Measurements from ENCODE around the gene GOLGA8B. TPM values are rescaled to one million over a fixed set of nuclear protein-coding genes. Genes with fewer than 3 reads are reported as not detected.

The GOLGA8B gene
- total RNA-seq, 4 donors from 2014 or later = 20.3 to 70.2 (median 42.4) TPM

DNA sequence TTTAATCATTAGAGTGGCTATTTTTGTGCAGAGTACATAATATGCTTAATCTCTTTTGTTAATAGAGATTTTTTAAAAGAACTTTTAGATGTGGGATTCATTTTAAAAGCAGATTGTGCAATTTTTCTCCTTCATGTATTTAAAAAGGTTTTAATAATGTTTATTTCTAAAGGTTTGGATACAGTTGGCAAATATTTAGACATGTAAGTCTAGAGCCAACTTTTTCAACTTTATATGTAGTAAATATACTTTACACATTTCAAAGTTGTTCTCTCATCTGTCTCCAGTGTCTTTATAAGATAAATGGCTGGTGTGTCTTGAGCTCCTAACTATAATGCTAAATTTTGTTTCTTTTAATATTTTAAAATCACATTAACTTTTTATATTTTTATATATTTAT lies 22.7 kb upstream of the GOLGA8B start:
- no peak for DNase-seq (ENCODE audit: extremely low spot score)
- TF ChIP-seq POLR2AphosphoS5 (IDR thresholded peaks at IDR 0.05) (no peak), EP300 (IDR thresholded peaks at IDR 0.05) (no peak), POLR2A (IDR thresholded peaks at IDR 0.05; ENCODE audit: low read depth) (no peak)
- TF ChIP-seq, protein P1, sequence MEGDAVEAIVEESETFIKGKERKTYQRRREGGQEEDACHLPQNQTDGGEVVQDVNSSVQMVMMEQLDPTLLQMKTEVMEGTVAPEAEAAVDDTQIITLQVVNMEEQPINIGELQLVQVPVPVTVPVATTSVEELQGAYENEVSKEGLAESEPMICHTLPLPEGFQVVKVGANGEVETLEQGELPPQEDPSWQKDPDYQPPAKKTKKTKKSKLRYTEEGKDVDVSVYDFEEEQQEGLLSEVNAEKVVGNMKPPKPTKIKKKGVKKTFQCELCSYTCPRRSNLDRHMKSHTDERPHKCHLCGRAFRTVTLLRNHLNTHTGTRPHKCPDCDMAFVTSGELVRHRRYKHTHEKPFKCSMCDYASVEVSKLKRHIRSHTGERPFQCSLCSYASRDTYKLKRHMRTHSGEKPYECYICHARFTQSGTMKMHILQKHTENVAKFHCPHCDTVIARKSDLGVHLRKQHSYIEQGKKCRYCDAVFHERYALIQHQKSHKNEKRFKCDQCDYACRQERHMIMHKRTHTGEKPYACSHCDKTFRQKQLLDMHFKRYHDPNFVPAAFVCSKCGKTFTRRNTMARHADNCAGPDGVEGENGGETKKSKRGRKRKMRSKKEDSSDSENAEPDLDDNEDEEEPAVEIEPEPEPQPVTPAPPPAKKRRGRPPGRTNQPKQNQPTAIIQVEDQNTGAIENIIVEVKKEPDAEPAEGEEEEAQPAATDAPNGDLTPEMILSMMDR (IDR thresholded peaks at IDR 0.05) = no peak
- Histone ChIP-seq H3K9me3 (no peaks in the 10 kb centered on the region), H3K36me3 (no peaks in the 10 kb centered on the region), H3K4me3 (no peak overlapping the region), H3K4me1 (no peaks in the 10 kb centered on the region), H3K27ac (replicated peaks in 1 of 4) (no peak overlapping the region), H3K27me3 (peaks cover 0 to 29% (median 0%) of the 10 kb centered on the region in 4 donors)
- intact Hi-C loops (cut with DNase I) = no loop called here

DNA sequence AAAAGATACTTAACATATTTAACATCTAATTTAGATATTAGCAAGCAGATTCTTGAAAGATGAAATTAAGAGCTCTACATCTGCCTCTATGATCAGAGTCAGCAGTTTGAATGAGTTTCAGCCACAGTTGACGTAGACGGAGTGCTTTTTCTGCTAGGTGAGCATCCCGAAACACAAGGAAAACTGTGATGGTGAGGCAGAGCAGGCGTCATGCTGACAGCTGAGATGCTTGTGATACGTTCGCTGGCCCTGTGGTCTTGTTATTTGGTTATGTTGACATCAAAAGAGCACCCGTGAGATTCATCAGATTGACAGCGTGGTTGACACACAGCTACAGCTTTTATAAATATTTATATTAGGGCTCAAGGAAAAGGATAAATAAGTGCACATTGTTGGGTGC lies 19.6 kb upstream of the GOLGA8B start:
- peaks cover 0 to 20% (median 0%) of the 10 kb centered on the region in 4 donors for H3K27me3 ChIP-seq
- no peaks in the 10 kb centered on the region for H3K4me1 ChIP-seq
- H3K9me3 ChIP-seq = no peaks in the 10 kb centered on the region
- H3K36me3 ChIP-seq = no peaks in the 10 kb centered on the region
- DNase-seq (ENCODE audit: extremely low spot score) = no peak
- TF ChIP-seq EP300 (IDR thresholded peaks at IDR 0.05) (no peak), POLR2A (IDR thresholded peaks at IDR 0.05; ENCODE audit: low read depth) (no peak), POLR2AphosphoS5 (IDR thresholded peaks at IDR 0.05) (no peak)
- TF ChIP-seq, protein P1 (IDR thresholded peaks at IDR 0.05) = no peak
- intact Hi-C loops (cut with DNase I) = no loop called here
- no peak overlapping the region for H3K4me3 ChIP-seq
- WGBS = 57% methylated on average over 8 of the region's 8 CpGs
- no peak overlapping the region for H3K27ac ChIP-seq (replicated peaks in 1 of 4)

DNA sequence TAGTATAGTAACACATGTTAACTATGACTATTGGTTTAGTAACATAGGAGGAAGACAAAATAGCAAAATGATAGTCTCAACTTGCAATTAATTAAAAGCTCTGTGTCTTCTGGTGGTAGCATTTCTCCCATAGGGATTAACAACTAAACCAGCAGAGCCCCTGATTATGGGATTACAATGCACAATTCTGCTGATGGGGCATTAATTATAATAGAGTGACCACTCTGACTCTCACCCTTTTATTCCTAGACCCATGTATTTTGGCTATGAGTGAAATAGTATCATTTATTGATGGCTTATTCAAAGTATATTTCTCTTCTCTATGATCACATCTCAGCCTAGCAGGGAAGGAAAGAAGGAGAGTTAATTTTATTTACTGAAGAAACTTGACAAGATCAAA lies 17.5 kb upstream of the GOLGA8B start:
- H3K4me1 ChIP-seq = no peaks in the 10 kb centered on the region
- no peak for DNase-seq (ENCODE audit: extremely low spot score)

DNA sequence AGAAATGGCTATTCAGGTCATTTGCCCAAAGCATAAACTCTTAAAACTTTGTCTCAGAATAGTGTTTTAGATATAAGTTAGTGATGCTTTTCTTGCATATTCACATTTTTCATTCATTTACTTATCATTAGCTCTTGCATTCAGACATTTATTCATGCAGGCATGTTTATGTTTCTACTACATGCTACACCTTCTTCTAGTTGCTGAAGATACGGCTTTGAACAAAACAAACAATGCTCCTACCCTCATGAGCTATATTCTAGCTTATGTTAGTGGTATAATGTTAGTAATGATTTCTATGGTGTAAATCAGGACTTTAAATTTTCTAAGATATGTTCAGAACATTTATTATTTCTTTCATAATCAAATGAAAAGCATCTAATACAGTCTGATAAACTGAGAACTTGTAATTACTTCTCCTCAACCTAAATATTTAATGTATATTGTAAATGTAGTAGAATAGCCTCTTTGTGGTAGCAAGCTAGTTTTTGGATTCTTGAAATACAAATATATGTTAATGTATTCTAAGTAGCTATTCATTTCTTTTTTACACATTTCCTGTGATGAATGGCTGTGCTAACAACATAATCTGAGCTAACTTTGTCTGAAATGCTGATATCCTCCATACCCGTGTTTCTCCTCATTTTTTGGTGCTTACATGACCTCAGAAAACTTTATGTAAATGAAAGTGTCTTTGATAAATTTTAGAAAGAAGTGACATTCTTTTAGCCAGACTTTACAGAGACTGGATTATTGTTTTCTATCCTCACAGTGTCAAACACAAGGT lies 15.5 kb upstream of the GOLGA8B start:
- TF ChIP-seq POLR2A (IDR thresholded peaks at IDR 0.05; ENCODE audit: low read depth) = no peak
- TF ChIP-seq POLR2AphosphoS5 (IDR thresholded peaks at IDR 0.05) = no peak
- no peak for TF ChIP-seq EP300 (IDR thresholded peaks at IDR 0.05)
- TF ChIP-seq, protein P1 (IDR thresholded peaks at IDR 0.05) = no peak
- Histone ChIP-seq H3K4me3 (no peak overlapping the region), H3K4me1 (no peaks in the 10 kb centered on the region), H3K27ac (replicated peaks in 1 of 4) (no peak overlapping the region), H3K9me3 (no peaks in the 10 kb centered on the region), H3K36me3 (no peaks in the 10 kb centered on the region), H3K27me3 (peaks cover 0 to 10% (median 0%) of the 10 kb centered on the region in 4 donors)
- 53% methylated on average over 2 of the region's 2 CpGs for WGBS
- intact Hi-C loops (cut with DNase I) = no loop called here
- DNase-seq (ENCODE audit: extremely low spot score) = no peak

More for the DNA sequence above, 17.5 kb upstream of the GOLGA8B start:
- H3K4me3 ChIP-seq = no peak overlapping the region
- no peaks in the 10 kb centered on the region for H3K36me3 ChIP-seq
- no peak overlapping the region for H3K27ac ChIP-seq (replicated peaks in 1 of 4)
- intact Hi-C loops (cut with DNase I) = no loop called here
- H3K9me3 ChIP-seq = no peaks in the 10 kb centered on the region
- TF ChIP-seq EP300 (IDR thresholded peaks at IDR 0.05) (no peak), POLR2AphosphoS5 (IDR thresholded peaks at IDR 0.05) (no peak), POLR2A (IDR thresholded peaks at IDR 0.05; ENCODE audit: low read depth) (no peak)
- TF ChIP-seq, protein P1 (IDR thresholded peaks at IDR 0.05) = no peak
- peaks cover 0 to 20% (median 0%) of the 10 kb centered on the region in 4 donors for H3K27me3 ChIP-seq

DNA sequence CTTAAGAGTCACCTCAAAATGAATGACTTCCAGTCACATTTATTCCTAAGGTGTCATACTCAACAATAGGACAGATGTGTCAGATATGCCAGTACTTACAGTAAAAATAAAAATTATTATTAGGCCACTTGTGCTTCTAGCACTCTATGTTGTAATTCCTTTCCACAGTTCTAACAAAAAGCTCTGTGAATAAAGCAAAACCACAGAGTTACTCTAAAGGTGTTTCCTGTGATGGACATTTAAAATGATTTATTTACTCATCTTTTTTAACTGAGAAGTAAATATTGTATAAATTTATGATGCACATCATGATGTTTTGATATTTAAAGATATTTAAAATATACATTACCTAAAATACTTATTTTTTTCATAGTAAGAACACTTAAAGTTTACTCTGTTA lies 13.9 kb upstream of the GOLGA8B start:
- no peaks in the 10 kb centered on the region for H3K9me3 ChIP-seq
- no peak overlapping the region for H3K27ac ChIP-seq (replicated peaks in 1 of 4)
- H3K4me1 ChIP-seq = no peaks in the 10 kb centered on the region
- no peak overlapping the region for H3K4me3 ChIP-seq
- H3K27me3 ChIP-seq = no peaks in the 10 kb centered on the region
- H3K36me3 ChIP-seq = no peaks in the 10 kb centered on the region
- no peak for DNase-seq (ENCODE audit: extremely low spot score)
- intact Hi-C loops (cut with DNase I) = no loop called here
- TF ChIP-seq POLR2AphosphoS5 (IDR thresholded peaks at IDR 0.05) = no peak

Data from esophagus muscularis mucosa (tissue), 4 donors.